DND-41 (cell line): ENCODE results near the gene UBL5.
"Not testable (repeated sequence)": the region's sequence is repeated elsewhere in the genome, so short reads cannot be mapped to it uniquely, and the experiment has no call there.

Experiments
- ATAC-seq: fragments of 200-7000 bp; cut with Tn5 transposase; 3 replicates; pipeline ENCODE4 v1.9.1; 2021; ENCODE audit warnings: low read depth; ENCODE audit not compliant: insufficient read depth
- DNase-seq: peaks from one replicate; pipeline ENCODE4 v3.0.0-alpha.2; 2020
- H2AFZ ChIP-seq: 2 replicates; pipeline ENCODE4 v1.6.0; 2012; ENCODE audit warnings: low read depth, low read length
- H3K27ac ChIP-seq: 2 replicates; pipeline ENCODE4 v1.5.1; 2012; ENCODE audit warnings: low read length, inconsistent platforms
- H3K27me3 ChIP-seq: fragments of 200-600 bp; sonication (generic); 2 replicates; pipeline ENCODE4 v1.6.0; 2012; ENCODE audit warnings: low read length, mild to moderate bottlenecking, inconsistent platforms; ENCODE audit not compliant: insufficient read depth, poor library complexity
- H3K36me3 ChIP-seq: 2 replicates; pipeline ENCODE4 v1.5.1; 2012; ENCODE audit warnings: low read length, inconsistent platforms; ENCODE audit not compliant: insufficient read depth
- H3K4me1 ChIP-seq: 2 replicates; pipeline ENCODE4 v1.5.1; 2012; ENCODE audit warnings: mild to moderate bottlenecking, low read length; ENCODE audit not compliant: insufficient read depth
- H3K4me2 ChIP-seq: 2 replicates; pipeline ENCODE4 v1.6.0; 2012; ENCODE audit warnings: mild to moderate bottlenecking, moderate library complexity, low read length, inconsistent platforms; ENCODE audit not compliant: insufficient read depth
- H3K4me3 ChIP-seq, 2 experiments: fragments of 200-600 bp in 1 of 2; shearing (Covaris generic) in 1 of 2; 2 replicates each; pipeline ENCODE4 v1.5.1; 2012 to 2016; ENCODE audit warnings: inconsistent platforms in 2 of 2, low read length in 2 of 2, mild to moderate bottlenecking in 2 of 2, low read depth in 1 of 2, moderate library complexity in 1 of 2
- H3K79me2 ChIP-seq: 2 replicates; pipeline ENCODE4 v1.6.0; 2012; ENCODE audit warnings: low read length, inconsistent platforms; ENCODE audit not compliant: insufficient read depth
- H3K9ac ChIP-seq: 2 replicates; pipeline ENCODE4 v1.6.0; 2012; ENCODE audit warnings: low read depth, mild to moderate bottlenecking, inconsistent platforms, low read length, moderate library complexity
- H3K9me3 ChIP-seq: 2 replicates; pipeline ENCODE4 v1.5.1; 2012; ENCODE audit warnings: low read length, moderate library complexity, mild to moderate bottlenecking, inconsistent platforms; ENCODE audit not compliant: insufficient read depth, severe bottlenecking
- H4K20me1 ChIP-seq: 2 replicates; pipeline ENCODE4 v1.6.0; 2012; ENCODE audit warnings: low read length; ENCODE audit not compliant: insufficient read depth
- CTCF ChIP-seq: IDR thresholded peaks from 2 replicates; pipeline ENCODE4 v1.5.1; 2012; ENCODE audit warnings: borderline replicate concordance, low read length, moderate library complexity, mild to moderate bottlenecking; ENCODE audit not compliant: poor library complexity, severe bottlenecking; ENCODE audit errors: extremely low read depth
- EZH2 ChIP-seq: IDR thresholded peaks from 3 replicates; pipeline ENCODE4 v1.6.1; 2012; ENCODE audit warnings: borderline replicate concordance, low read depth, mild to moderate bottlenecking, moderate library complexity, low read length, inconsistent platforms; ENCODE audit not compliant: severe bottlenecking

Gene UBL5

GRCh38 chr19:9785367-9786331 is 42.1 kb upstream of the UBL5 start:
- H3K4me3 ChIP-seq = peak overlapping the region; percentile 39 to 63; a peak in 3 of 4 replicates
- peak overlapping the region; percentile 95 for H2AFZ ChIP-seq
- H3K27ac ChIP-seq = peak overlapping the region; percentile 65
- ATAC-seq (peak; percentile 87), DNase-seq (peak; percentile 96)
- TF ChIP-seq CTCF = no peak
- no peak for TF ChIP-seq EZH2
- no peaks in the 10 kb centered on the region for H3K36me3 ChIP-seq
- H3K79me2 ChIP-seq = no peaks in the 10 kb centered on the region
- H3K4me2 ChIP-seq = peak overlapping the region; percentile 71
- H3K9ac ChIP-seq = peak overlapping the region; percentile 60
- no peaks in the 10 kb centered on the region for H3K9me3 ChIP-seq
- H3K27me3 ChIP-seq = no peaks in the 10 kb centered on the region
- H3K4me1 ChIP-seq = peaks cover 31% of the 10 kb centered on the region
- no peaks in the 10 kb centered on the region for H4K20me1 ChIP-seq

- Histone ChIP-seq H3K27me3 (no peaks in the 10 kb centered on the region), H3K4me2 (peak overlapping the region; percentile 71)
- DNase-seq = no peak
Observed at GRCh38 chr19:9786342-9786741, 41.4 kb upstream of the UBL5 start.

GRCh38 chr19:9786819-9787218 is 40.9 kb upstream of the UBL5 start:
- TF ChIP-seq EZH2 (no peak), CTCF (no peak)
- no peak overlapping the region for H3K4me3 ChIP-seq
- DNase-seq (no peak), ATAC-seq (no peak)
- peaks cover 40% of the 10 kb centered on the region for H3K4me1 ChIP-seq
- H3K27ac ChIP-seq = no peak overlapping the region
- H3K27me3 ChIP-seq = no peaks in the 10 kb centered on the region
- no peak overlapping the region for H3K9ac ChIP-seq
- no peak overlapping the region for H2AFZ ChIP-seq
- H4K20me1 ChIP-seq = no peaks in the 10 kb centered on the region
- H3K36me3 ChIP-seq = no peaks in the 10 kb centered on the region
- no peaks in the 10 kb centered on the region for H3K79me2 ChIP-seq
- H3K9me3 ChIP-seq = no peaks in the 10 kb centered on the region
- H3K4me2 ChIP-seq = no peak overlapping the region

More at GRCh38 chr19:9786342-9786741, 41.4 kb upstream of the UBL5 start:
- Histone ChIP-seq H3K79me2 (no peaks in the 10 kb centered on the region), H3K36me3 (no peaks in the 10 kb centered on the region), H3K27ac (no peak overlapping the region), H2AFZ (peak overlapping the region; percentile 95), H3K4me1 (peaks cover 38% of the 10 kb centered on the region), H3K9ac (no peak overlapping the region), H4K20me1 (no peaks in the 10 kb centered on the region), H3K9me3 (no peaks in the 10 kb centered on the region), H3K4me3 (no peak overlapping the region; a peak in 1 of 4 replicates)
- ATAC-seq = no peak
- TF ChIP-seq EZH2 = no peak
- TF ChIP-seq CTCF = no peak

GRCh38 chr19:9788604-9789003 is 39.1 kb upstream of the UBL5 start:
- not testable (repeated sequence) for H2AFZ ChIP-seq

More at GRCh38 chr19:9788604-9789003, 39.1 kb upstream of the UBL5 start:
- H3K4me2 ChIP-seq, H3K9me3 ChIP-seq, H3K36me3 ChIP-seq, H3K4me3 ChIP-seq, H3K27me3 ChIP-seq, ATAC-seq, H3K27ac ChIP-seq, H3K9ac ChIP-seq, H4K20me1 ChIP-seq, DNase-seq, H3K79me2 ChIP-seq: not testable (repeated sequence)
- H3K4me1 ChIP-seq = peaks cover 52% of the 10 kb centered on the region
